Measurements from ENCODE around the gene CLDN19.
"Not testable (repeated sequence)": the region's sequence is repeated elsewhere in the genome, so short reads cannot be mapped to it uniquely, and the experiment has no call there.

The CLDN19 gene

DNA sequence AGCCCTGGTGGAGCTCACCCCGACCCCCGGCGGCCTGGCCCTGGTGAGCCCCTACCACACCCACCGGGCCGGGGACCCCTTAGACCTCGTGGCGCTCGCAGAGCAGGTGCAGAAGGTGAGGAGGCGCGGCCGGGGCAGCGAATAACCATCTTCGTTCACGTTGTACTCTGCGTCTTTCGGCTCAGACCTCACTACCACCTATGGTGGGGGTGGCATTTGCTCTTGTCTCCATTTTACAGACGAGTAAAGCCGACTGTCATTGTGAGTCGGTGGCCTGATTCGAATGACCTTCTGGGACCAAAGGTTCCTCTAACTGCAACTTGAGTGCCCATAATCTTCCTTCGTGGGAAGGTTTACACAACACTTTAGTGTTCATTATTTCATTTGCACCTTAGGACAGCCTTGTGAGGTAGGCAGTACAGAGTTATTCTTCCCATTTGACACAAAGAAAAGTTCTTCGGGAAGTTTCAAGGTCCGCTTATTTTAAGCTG is 27.5 kb upstream of the CLDN19 start:
- no peak for DNase-seq
- peaks cover 35% of the 10 kb centered on the region for H3K4me1 Mint-ChIP-seq (ENCODE audit: low read depth)
- H3K4me3 Mint-ChIP-seq = no peak overlapping the region
- H3K36me3 Mint-ChIP-seq (ENCODE audit: low read depth) = peaks cover 40% of the 10 kb centered on the region
- no peaks in the 10 kb centered on the region for H3K27me3 Mint-ChIP-seq
- no peaks in the 10 kb centered on the region for H3K9me3 Mint-ChIP-seq
- H3K27ac Mint-ChIP-seq = peak overlapping the region; percentile 94

GRCh38 chr1:42766741-42767509 is 26.9 kb upstream of the CLDN19 start, which contains the start of the genes C1orf50 and P3H1:
TSS of gene C1orf50 (plus strand) at chr1:42767249. CDS start at chr1:42767312, 63 bp downstream.
TSS of gene P3H1 (minus strand) at chr1:42767028. CDS start at chr1:42766971, 57 bp downstream.
- no peaks in the 10 kb centered on the region for H3K9me3 Mint-ChIP-seq
- peak; percentile 100 for DNase-seq
- H3K27me3 Mint-ChIP-seq = no peaks in the 10 kb centered on the region
- peaks cover 43% of the 10 kb centered on the region for H3K36me3 Mint-ChIP-seq (ENCODE audit: low read depth)
- H3K4me1 Mint-ChIP-seq (ENCODE audit: low read depth) = peaks cover 34% of the 10 kb centered on the region
- no peak within 1 kb of the TSS for H3K4me3 Mint-ChIP-seq
- H3K27ac Mint-ChIP-seq = peak within 1 kb of the TSS; percentile 94

DNA sequence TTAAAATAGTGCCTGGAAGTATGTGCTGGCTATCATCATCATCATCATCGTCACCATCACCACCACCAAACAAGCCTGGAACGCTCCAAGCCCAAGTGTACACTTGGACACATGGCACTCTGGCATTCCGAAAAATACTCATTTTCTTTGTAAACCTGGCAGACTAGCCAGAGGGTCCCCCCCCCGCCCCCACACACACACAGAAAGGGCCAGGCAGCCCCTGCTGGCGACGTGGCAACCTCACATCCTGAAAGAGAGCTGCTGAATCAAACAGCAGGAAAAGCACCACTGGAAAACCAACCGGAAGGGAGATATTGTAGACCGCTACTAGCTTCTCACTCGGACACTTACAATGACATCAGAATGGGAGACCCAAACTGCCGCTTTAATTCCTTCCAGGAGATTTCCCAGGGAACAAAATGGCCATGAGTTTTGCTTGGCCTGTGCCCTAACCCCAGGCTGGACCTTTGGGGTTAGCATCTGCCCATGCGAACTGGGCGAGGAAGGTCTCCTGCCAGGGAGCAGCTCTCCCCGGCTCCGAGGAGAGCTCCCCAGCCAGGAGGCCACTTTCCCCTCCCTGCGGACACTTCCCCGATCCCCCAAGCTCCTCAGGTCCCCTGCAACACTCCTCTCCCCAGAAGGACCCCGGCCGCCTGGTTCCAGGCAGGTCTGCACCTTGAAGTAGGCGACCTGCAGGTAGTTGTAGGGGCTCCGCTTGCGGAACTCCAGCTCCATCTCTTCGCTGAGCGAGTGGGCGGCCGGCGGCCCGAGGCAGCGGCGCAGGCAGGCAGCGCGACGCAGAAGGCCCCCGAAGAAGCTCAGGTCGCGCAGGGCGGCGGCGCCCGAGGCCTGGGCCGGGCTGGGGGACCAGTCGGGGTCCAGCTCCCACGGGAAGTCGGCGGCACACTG is 26.1 kb upstream of the CLDN19 start:
- peaks cover 50% of the 10 kb centered on the region for H3K36me3 Mint-ChIP-seq (ENCODE audit: low read depth)
- DNase-seq = peak; percentile 37
- H3K9me3 Mint-ChIP-seq = no peaks in the 10 kb centered on the region
- no peaks in the 10 kb centered on the region for H3K27me3 Mint-ChIP-seq
- H3K4me1 Mint-ChIP-seq (ENCODE audit: low read depth) = peaks cover 33% of the 10 kb centered on the region
- H3K4me3 Mint-ChIP-seq = no peak overlapping the region
- no peak overlapping the region for H3K27ac Mint-ChIP-seq

- Mint-ChIP-seq H3K4me3 (no peak overlapping the region), H3K36me3 (ENCODE audit: low read depth) (peaks cover 51% of the 10 kb centered on the region), H3K27me3 (no peaks in the 10 kb centered on the region), H3K9me3 (no peaks in the 10 kb centered on the region), H3K4me1 (ENCODE audit: low read depth) (peaks cover 28% of the 10 kb centered on the region), H3K27ac (no peak overlapping the region)
- no peak for DNase-seq
Measured at GRCh38 chr1:42765269-42765668, 25.2 kb upstream of the CLDN19 start.

DNA sequence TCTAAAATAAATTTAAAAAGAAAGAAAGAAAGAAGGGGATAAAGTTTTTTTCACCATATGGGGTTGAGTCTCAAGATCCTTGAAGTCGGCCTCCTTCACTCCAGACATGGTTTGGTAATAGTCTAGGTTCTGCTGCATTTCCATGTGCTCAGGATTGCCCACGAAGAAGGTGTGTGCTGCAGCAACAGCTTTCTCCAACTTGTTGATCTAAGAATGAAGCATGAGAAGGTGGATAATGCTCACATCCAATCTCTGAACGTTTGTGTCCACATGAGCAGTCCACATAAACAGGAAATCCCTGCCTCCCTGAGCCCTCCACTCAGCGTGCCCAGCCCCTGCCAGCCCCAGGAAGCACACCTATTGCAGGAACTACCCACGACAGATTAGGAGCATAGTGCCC is 22.2 kb upstream of the CLDN19 start:
- Mint-ChIP-seq H3K36me3 (ENCODE audit: low read depth) (peaks cover 55% of the 10 kb centered on the region), H3K4me3 (no peak overlapping the region), H3K9me3 (no peaks in the 10 kb centered on the region), H3K27ac (peak overlapping the region; percentile 47), H3K4me1 (ENCODE audit: low read depth) (peaks cover 5% of the 10 kb centered on the region), H3K27me3 (no peaks in the 10 kb centered on the region)
- no peak for DNase-seq

DNA sequence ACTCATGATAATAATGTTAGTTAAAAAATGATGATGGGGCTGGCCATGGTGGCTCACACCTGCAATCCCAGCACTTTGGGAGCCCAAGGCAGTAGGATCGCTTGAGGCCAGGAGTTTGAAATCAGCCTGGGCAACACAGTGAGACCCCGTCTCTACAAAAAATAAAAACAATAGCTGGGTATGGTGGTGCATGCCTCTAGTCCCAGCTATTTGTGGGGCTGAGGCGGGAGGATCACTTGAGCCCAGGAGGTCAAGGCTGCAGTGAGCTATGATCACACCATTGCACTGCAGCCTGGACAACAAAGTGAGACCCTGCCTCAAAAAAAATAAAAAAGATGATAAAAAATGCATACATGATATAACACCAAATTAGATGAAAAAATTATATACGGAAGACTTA is 21.5 kb upstream of the CLDN19 start:
- H3K4me3 Mint-ChIP-seq = no peak overlapping the region
- H3K36me3 Mint-ChIP-seq (ENCODE audit: low read depth) = peaks cover 60% of the 10 kb centered on the region
- DNase-seq = no peak
- H3K4me1 Mint-ChIP-seq (ENCODE audit: low read depth) = peaks cover 5% of the 10 kb centered on the region
- H3K27ac Mint-ChIP-seq = no peak overlapping the region
- no peaks in the 10 kb centered on the region for H3K27me3 Mint-ChIP-seq
- no peaks in the 10 kb centered on the region for H3K9me3 Mint-ChIP-seq

DNA sequence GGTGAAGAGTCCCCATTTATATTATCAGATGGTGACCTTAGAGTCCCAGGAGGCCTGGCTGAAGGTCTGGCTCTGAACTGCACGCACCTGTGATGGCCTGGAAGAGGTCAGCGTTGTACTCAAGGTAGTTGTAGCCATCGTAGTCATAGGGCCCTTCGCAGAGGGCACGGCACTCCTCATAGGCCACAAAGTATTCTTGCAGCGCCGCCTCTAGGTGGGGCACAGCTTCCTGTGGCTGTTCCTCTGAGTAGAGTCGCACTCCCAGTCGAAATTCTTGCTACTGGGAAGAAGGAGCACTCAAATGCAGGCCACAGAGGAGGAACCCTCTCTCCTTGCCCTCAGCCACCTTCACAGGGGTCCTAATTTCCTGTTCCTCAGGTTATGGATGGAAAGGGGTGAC is 19.1 kb upstream of the CLDN19 start:
- Mint-ChIP-seq H3K27ac (peak overlapping the region; percentile 9), H3K36me3 (ENCODE audit: low read depth) (peaks cover 85% of the 10 kb centered on the region), H3K4me1 (ENCODE audit: low read depth) (peaks cover 5% of the 10 kb centered on the region), H3K9me3 (no peaks in the 10 kb centered on the region), H3K27me3 (no peaks in the 10 kb centered on the region), H3K4me3 (no peak overlapping the region)
- no peak for DNase-seq

- peaks cover 89% of the 10 kb centered on the region for H3K36me3 Mint-ChIP-seq (ENCODE audit: low read depth)
- H3K4me3 Mint-ChIP-seq = no peak overlapping the region
- H3K27ac Mint-ChIP-seq = peak overlapping the region; percentile 9
- H3K9me3 Mint-ChIP-seq = no peaks in the 10 kb centered on the region
- no peak for DNase-seq
- peaks cover 5% of the 10 kb centered on the region for H3K4me1 Mint-ChIP-seq (ENCODE audit: low read depth)
- H3K27me3 Mint-ChIP-seq = no peaks in the 10 kb centered on the region
Measured at GRCh38 chr1:42758641-42759040, 18.6 kb upstream of the CLDN19 start.

GRCh38 chr1:42757892-42758275 is 17.8 kb upstream of the CLDN19 start:
- Mint-ChIP-seq H3K4me1 (ENCODE audit: low read depth) (peaks cover 4% of the 10 kb centered on the region), H3K36me3 (ENCODE audit: low read depth) (peaks cover 97% of the 10 kb centered on the region), H3K9me3 (no peaks in the 10 kb centered on the region), H3K4me3 (no peak overlapping the region), H3K27ac (no peak overlapping the region), H3K27me3 (no peaks in the 10 kb centered on the region)
- no peak for DNase-seq

DNA sequence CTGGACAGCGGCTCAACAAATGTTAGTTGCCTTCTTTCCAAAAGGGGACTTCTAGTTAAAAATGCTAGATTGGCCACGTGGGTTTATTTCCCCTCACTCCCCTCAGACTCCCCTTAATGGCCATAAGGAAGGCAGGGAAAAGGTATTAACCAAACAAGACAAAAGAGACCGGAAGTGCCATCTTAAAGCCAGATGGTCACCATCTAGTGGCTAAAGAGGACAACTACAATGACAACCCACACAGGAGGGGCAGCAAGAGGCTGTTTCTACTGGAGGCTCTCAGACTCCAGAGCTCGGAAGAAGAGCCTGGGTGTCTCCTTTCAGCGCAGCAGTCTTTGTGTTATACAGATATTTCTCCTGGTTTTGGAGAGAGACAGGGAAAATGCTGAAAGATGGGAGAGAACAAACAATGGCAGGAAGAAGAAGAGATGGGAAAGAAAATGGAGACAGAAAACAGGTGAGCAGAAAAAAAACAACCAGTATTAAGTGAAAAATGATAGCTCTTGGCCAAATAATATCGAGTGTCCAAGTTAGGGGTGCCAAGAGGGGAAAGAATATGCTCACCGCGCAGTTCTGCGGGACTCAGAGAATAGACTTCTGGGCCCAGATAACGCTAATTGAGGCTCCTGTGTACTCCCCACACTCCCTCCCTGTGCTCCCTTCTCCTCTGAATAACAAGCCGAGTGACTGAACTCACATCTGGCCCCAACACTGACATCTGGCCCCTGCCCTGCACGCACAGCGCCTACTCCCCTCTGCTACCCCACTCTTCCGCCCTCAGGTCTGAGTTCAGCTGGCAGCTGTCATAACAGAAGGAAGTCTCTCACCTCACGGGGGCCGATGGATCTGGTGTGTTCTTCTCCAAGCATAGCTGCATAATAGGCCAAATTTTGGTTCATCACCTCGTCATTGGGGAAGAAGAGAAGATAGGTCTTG is 17.2 kb upstream of the CLDN19 start:
- Mint-ChIP-seq H3K36me3 (ENCODE audit: low read depth) (peaks cover 97% of the 10 kb centered on the region), H3K27ac (peak overlapping the region; percentile 44), H3K9me3 (no peaks in the 10 kb centered on the region), H3K4me3 (no peak overlapping the region), H3K27me3 (no peaks in the 10 kb centered on the region), H3K4me1 (ENCODE audit: low read depth) (peaks cover under 1% of the 10 kb centered on the region)
- no peak for DNase-seq

GRCh38 chr1:42753070-42753469 is 13.0 kb upstream of the CLDN19 start:
- Mint-ChIP-seq H3K4me3 (no peak overlapping the region), H3K36me3 (ENCODE audit: low read depth) (peaks cover 90% of the 10 kb centered on the region), H3K27ac (no peak overlapping the region), H3K27me3 (no peaks in the 10 kb centered on the region), H3K4me1 (ENCODE audit: low read depth) (no peaks in the 10 kb centered on the region), H3K9me3 (no peaks in the 10 kb centered on the region)
- DNase-seq = no peak

DNA sequence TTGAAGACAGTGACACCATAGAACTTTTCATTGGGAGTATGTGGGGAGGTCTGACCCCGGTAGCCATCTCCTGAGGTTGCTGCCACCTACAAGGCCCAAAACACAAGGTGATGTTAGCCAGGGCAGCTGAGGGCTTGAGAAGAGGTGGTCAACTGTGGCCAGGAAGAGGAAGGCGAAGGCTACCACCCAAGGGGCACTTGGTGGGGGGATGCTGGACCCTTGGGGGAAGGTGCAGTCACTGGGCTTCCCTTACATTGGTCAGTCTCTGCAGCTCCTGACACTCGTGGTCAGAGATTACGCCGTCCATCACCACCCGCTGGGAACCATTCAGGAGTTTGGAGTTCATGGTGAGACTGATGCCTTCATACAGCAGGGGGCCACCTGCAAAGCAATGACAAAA is 12.2 kb upstream of the CLDN19 start:
- H3K36me3 Mint-ChIP-seq (ENCODE audit: low read depth) = peaks cover 90% of the 10 kb centered on the region
- no peak overlapping the region for H3K4me3 Mint-ChIP-seq
- no peaks in the 10 kb centered on the region for H3K9me3 Mint-ChIP-seq
- no peak overlapping the region for H3K27ac Mint-ChIP-seq
- H3K27me3 Mint-ChIP-seq = no peaks in the 10 kb centered on the region
- H3K4me1 Mint-ChIP-seq (ENCODE audit: low read depth) = no peaks in the 10 kb centered on the region
- DNase-seq = peak; percentile 9

- H3K27me3 Mint-ChIP-seq; H3K4me3 Mint-ChIP-seq; H3K27ac Mint-ChIP-seq; DNase-seq; H3K4me1 Mint-ChIP-seq (ENCODE audit: low read depth); H3K9me3 Mint-ChIP-seq: not testable (repeated sequence)
- H3K36me3 Mint-ChIP-seq (ENCODE audit: low read depth) = peaks cover 90% of the 10 kb centered on the region
Measured at GRCh38 chr1:42751511-42752070, 11.6 kb upstream of the CLDN19 start.

DNA sequence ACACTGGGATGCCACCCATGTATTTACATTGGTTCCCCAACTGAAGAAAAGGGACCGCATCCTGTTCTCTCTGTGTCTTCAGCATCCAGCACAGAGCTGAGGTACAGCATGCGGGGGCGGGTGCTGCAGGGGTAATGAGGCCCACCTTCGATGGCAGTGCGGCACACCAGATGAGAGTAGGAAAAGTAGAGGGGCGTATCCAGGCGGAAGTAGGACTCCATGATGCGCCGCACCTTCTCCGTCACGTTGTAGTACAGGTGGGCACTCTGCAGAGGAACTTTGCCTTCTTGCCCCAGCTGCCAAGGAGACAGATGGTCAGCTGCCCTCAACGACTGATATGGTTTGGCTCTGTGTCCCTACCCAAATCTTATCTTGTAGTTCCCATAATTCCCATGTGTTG is 10.0 kb upstream of the CLDN19 start:
- Mint-ChIP-seq H3K36me3 (ENCODE audit: low read depth) (peaks cover 85% of the 10 kb centered on the region), H3K27ac (no peak overlapping the region), H3K4me1 (ENCODE audit: low read depth) (no peaks in the 10 kb centered on the region), H3K4me3 (no peak overlapping the region), H3K27me3 (no peaks in the 10 kb centered on the region), H3K9me3 (no peaks in the 10 kb centered on the region)
- DNase-seq = peak; percentile 9

All from activated T-cell treated with anti-CD3 and anti-CD28 coated beads, Interleukin-2, amount 50 U/mL, for 24 hours (primary cell).